HEK293 (cell line): ENCODE data around the gene FBXO3.

Source experiments
- CTCF ChIA-PET: fragments of 350-600 bp; formaldehyde crosslinking; extraction: SDS; loops from one replicate; lab custom pipeline; 2021; ENCODE audit warnings: antibody characterized with exemption; lab: Yijun Ruan, JAX
- POLR2A ChIA-PET: fragments of 300-600 bp; formaldehyde crosslinking; extraction: SDS; loops from one replicate; lab custom pipeline; 2020; ENCODE audit warnings: antibody characterized with exemption, inconsistent platforms; lab: Yijun Ruan, JAX
- H3K27ac ChIP-seq: fragments of 200-500 bp; sonication (Bioruptor generic); 2 replicates; pipeline ENCODE4 v1.5.1; 2014; ENCODE audit warnings: low read depth, low read length, control low read depth, inconsistent platforms; ENCODE audit errors: extremely low read depth
- H3K36me3 ChIP-seq, 2 experiments: fragments of 200-500 bp in 1 of 2; sonication (Bioruptor generic) in 1 of 2; 1 replicate in 1 of 2; 2 replicates in 1 of 2; pipeline ENCODE4 v1.5.1; 2014 to 2017; ENCODE audit warnings: inconsistent platforms in 2 of 2, low read length in 2 of 2; ENCODE audit not compliant: control insufficient read depth in 2 of 2, insufficient read depth in 1 of 2
- H3K4me1 ChIP-seq: fragments of 200-500 bp; sonication (Bioruptor generic); 2 replicates; pipeline ENCODE4 v1.5.1; 2014; ENCODE audit warnings: mild to moderate bottlenecking, low read length, inconsistent platforms; ENCODE audit not compliant: control insufficient read depth, insufficient read depth
- H3K4me3 ChIP-seq: 2 replicates; pipeline ENCODE4 v1.5.1; 2011; ENCODE audit warnings: low read depth, mild to moderate bottlenecking, control low read depth, low read length, moderate library complexity
- H3K9me3 ChIP-seq: fragments of 200-500 bp; sonication (Bioruptor generic); 2 replicates; pipeline ENCODE4 v1.5.1; 2014; ENCODE audit warnings: low read depth, low read length, inconsistent platforms; ENCODE audit not compliant: control insufficient read depth, insufficient read depth
- GLIS2 ChIP-seq: fragments of 450-650 bp; formaldehyde crosslinking; IDR thresholded peaks from 2 replicates; pipeline ENCODE4 v1.5.1; 2016; ENCODE audit warnings: missing biosample characterization, missing genetic modification characterization
- KLF1 ChIP-seq: fragments of 450-650 bp; formaldehyde crosslinking; IDR thresholded peaks from 2 replicates; pipeline ENCODE4 v1.5.1; 2016; ENCODE audit warnings: missing biosample characterization, missing genetic modification characterization
- SCRT1 ChIP-seq: fragments of 450-650 bp; formaldehyde crosslinking; IDR thresholded peaks from 2 replicates; pipeline ENCODE4 v1.5.1; 2016; ENCODE audit warnings: missing biosample characterization, missing genetic modification characterization, borderline replicate concordance
- SP3 ChIP-seq: fragments of 450-650 bp; formaldehyde crosslinking; IDR thresholded peaks from 2 replicates; pipeline ENCODE4 v1.5.1; 2016; ENCODE audit warnings: missing biosample characterization, missing genetic modification characterization
- YY1 ChIP-seq: fragments of 450-650 bp; formaldehyde crosslinking; IDR thresholded peaks from 2 replicates; pipeline ENCODE4 v1.5.1; 2018; ENCODE audit warnings: missing biosample characterization, missing genetic modification characterization
- ZBTB11 ChIP-seq: fragments of 450-650 bp; formaldehyde crosslinking; conservative IDR thresholded peaks from 2 replicates; pipeline ENCODE4 v1.5.1; 2016; ENCODE audit warnings: low read depth, missing biosample characterization, missing genetic modification characterization
- ZBTB8A ChIP-seq: fragments of 450-650 bp; formaldehyde crosslinking; IDR thresholded peaks from 2 replicates; pipeline ENCODE4 v1.5.1; 2016; ENCODE audit warnings: missing biosample characterization, missing genetic modification characterization
- ZEB2 ChIP-seq: fragments of 450-650 bp; formaldehyde crosslinking; IDR thresholded peaks from 2 replicates; pipeline ENCODE4 v1.5.1; 2016; ENCODE audit warnings: missing biosample characterization, missing genetic modification characterization
- ZNF2 ChIP-seq: fragments of 450-650 bp; formaldehyde crosslinking; IDR thresholded peaks from 2 replicates; pipeline ENCODE4 v1.5.1; 2016; ENCODE audit warnings: missing biosample characterization, missing genetic modification characterization
- ZNF202 ChIP-seq: fragments of 450-650 bp; formaldehyde crosslinking; IDR thresholded peaks from 2 replicates; pipeline ENCODE4 v1.5.1; 2016; ENCODE audit warnings: missing biosample characterization, missing genetic modification characterization, borderline replicate concordance
- ZNF292 ChIP-seq: fragments of 450-650 bp; formaldehyde crosslinking; IDR thresholded peaks from 2 replicates; pipeline ENCODE4 v1.5.1; 2016; ENCODE audit warnings: low read depth, missing biosample characterization, missing genetic modification characterization, borderline replicate concordance
- ZNF311 ChIP-seq: fragments of 450-650 bp; formaldehyde crosslinking; IDR thresholded peaks from 2 replicates; pipeline ENCODE4 v1.5.1; 2017; ENCODE audit warnings: missing biosample characterization, missing genetic modification characterization, borderline replicate concordance
- ZNF366 ChIP-seq: fragments of 450-650 bp; formaldehyde crosslinking; conservative IDR thresholded peaks from 2 replicates; pipeline ENCODE4 v1.5.1; 2016; ENCODE audit warnings: missing biosample characterization, missing genetic modification characterization
- ZNF423 ChIP-seq: fragments of 450-650 bp; formaldehyde crosslinking; IDR thresholded peaks from 2 replicates; pipeline ENCODE4 v1.5.1; 2016; ENCODE audit warnings: missing biosample characterization, missing genetic modification characterization
- ZNF426 ChIP-seq: fragments of 450-650 bp; formaldehyde crosslinking; IDR thresholded peaks from 2 replicates; pipeline ENCODE4 v1.5.1; 2017; ENCODE audit warnings: missing biosample characterization, missing genetic modification characterization, mild to moderate bottlenecking, inconsistent platforms, moderate library complexity
- ZNF830 ChIP-seq: fragments of 450-650 bp; IDR thresholded peaks from 2 replicates; pipeline ENCODE4 v1.5.0; 2018; ENCODE audit warnings: missing biosample characterization, missing genetic modification characterization, low read depth, mild to moderate bottlenecking, moderate library complexity
- TF ChIP-seq, protein P1 (sequence below): fragments of 450-650 bp; formaldehyde crosslinking; IDR thresholded peaks from 2 replicates; pipeline ENCODE4 v1.5.1; 2016; ENCODE audit warnings: missing biosample characterization, missing genetic modification characterization
- TF ChIP-seq, protein P2 (sequence below): fragments of 450-650 bp; formaldehyde crosslinking; IDR thresholded peaks from 2 replicates; pipeline ENCODE4 v1.5.1; 2016; ENCODE audit warnings: missing biosample characterization, missing genetic modification characterization
- TF ChIP-seq, protein P3 (sequence below): fragments of 450-650 bp; formaldehyde crosslinking; IDR thresholded peaks from 2 replicates; pipeline ENCODE4 v1.5.1; 2016; ENCODE audit warnings: missing biosample characterization, missing genetic modification characterization
- TF ChIP-seq, protein P4 (sequence below): fragments of 450-650 bp; formaldehyde crosslinking; IDR thresholded peaks from 2 replicates; pipeline ENCODE4 v1.5.0; 2017; ENCODE audit warnings: missing biosample characterization, missing genetic modification characterization, borderline replicate concordance
- TF ChIP-seq, protein P5 (sequence below): fragments of 450-650 bp; formaldehyde crosslinking; IDR thresholded peaks from 2 replicates; pipeline ENCODE4 v1.5.1; 2017; ENCODE audit warnings: missing biosample characterization, missing genetic modification characterization

The FBXO3 gene, protein sequence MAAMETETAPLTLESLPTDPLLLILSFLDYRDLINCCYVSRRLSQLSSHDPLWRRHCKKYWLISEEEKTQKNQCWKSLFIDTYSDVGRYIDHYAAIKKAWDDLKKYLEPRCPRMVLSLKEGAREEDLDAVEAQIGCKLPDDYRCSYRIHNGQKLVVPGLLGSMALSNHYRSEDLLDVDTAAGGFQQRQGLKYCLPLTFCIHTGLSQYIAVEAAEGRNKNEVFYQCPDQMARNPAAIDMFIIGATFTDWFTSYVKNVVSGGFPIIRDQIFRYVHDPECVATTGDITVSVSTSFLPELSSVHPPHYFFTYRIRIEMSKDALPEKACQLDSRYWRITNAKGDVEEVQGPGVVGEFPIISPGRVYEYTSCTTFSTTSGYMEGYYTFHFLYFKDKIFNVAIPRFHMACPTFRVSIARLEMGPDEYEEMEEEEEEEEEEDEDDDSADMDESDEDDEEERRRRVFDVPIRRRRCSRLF

GRCh38 chr11:33773987-33774735 is at the start of gene FBXO3:
FBXO3 (minus strand) TSS chr11:33774520; CDS start chr11:33774497, 23 bp downstream.
- H3K4me3 ChIP-seq, result peak within 1 kb of the TSS; percentile 97
- peaks cover 9% of the 10 kb centered on the region for H3K4me1 ChIP-seq
- peak within 1 kb of the TSS; percentile 35; the same call in 1 of the 2 replicates for H3K27ac ChIP-seq
- H3K36me3 ChIP-seq, result peaks cover 3 to 12% of the 10 kb centered on the region in 2 experiments; a peak in 1 of 3 replicates
- POLR2A ChIA-PET, result interaction anchor here (0.6 to 1.6 kb wide), 3 partner anchors 22 to 38 kb away, joined by 3 to 7 read pairs (median 5); partner anchors contain the start of gene CD59
- H3K9me3 ChIP-seq, result no peaks in the 10 kb centered on the region
- CTCF ChIA-PET, result interaction anchor here (0.5 to 1.3 kb wide), 3 partner anchors 30 to 84 kb away, joined by 4 to 7 read pairs (median 4); no protein-coding TSS in a partner anchor
- TF ChIP-seq ZNF202 (tag by site-specific recombination), result no peak
- TF ChIP-seq KLF1 (tag by site-specific recombination), result 0 out of 2 replicates have a peak, but pooled peaks have one; percentile 24
- no peak for TF ChIP-seq SCRT1 (tag by site-specific recombination)
- TF ChIP-seq ZEB2 (tag by site-specific recombination), result 0 out of 2 replicates have a peak, but pooled peaks have one; percentile 39
- TF ChIP-seq, protein P1, sequence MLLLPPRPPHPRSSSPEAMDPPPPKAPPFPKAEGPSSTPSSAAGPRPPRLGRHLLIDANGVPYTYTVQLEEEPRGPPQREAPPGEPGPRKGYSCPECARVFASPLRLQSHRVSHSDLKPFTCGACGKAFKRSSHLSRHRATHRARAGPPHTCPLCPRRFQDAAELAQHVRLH (tag by site-specific recombination), result no peak
- no peak for TF ChIP-seq ZNF426
- no peak for TF ChIP-seq ZNF2 (tag by site-specific recombination)
- TF ChIP-seq ZNF311, result no peak
- TF ChIP-seq ZBTB8A, result peak; percentile 65; the same call in 1 of the 2 replicates
- no peak for TF ChIP-seq ZNF366 (tag by site-specific recombination)
- peak; percentile 67 for TF ChIP-seq SP3 (tag by site-specific recombination)
- TF ChIP-seq ZBTB11 (tag by site-specific recombination), result peak; percentile 0; the same call in 1 of the 2 replicates
- TF ChIP-seq, protein P2, sequence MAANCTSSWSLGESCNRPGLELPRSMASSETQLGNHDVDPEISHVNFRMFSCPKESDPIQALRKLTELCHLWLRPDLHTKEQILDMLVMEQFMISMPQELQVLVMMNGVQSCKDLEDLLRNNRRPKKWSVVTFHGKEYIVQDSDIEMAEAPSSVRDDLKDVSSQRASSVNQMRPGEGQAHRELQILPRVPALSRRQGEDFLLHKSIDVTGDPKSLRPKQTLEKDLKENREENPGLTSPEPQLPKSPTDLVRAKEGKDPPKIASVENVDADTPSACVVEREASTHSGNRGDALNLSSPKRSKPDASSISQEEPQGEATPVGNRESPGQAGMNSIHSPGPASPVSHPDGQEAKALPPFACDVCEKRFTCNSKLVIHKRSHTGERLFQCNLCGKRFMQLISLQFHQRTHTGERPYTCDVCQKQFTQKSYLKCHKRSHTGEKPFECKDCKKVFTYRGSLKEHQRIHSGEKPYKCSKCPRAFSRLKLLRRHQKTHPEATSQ (tag by site-specific recombination), result no peak
- no peak for TF ChIP-seq ZNF830
- TF ChIP-seq ZNF423 (tag by site-specific recombination), result peak; percentile 70; the same call in 1 of the 2 replicates
- TF ChIP-seq, protein P3, sequence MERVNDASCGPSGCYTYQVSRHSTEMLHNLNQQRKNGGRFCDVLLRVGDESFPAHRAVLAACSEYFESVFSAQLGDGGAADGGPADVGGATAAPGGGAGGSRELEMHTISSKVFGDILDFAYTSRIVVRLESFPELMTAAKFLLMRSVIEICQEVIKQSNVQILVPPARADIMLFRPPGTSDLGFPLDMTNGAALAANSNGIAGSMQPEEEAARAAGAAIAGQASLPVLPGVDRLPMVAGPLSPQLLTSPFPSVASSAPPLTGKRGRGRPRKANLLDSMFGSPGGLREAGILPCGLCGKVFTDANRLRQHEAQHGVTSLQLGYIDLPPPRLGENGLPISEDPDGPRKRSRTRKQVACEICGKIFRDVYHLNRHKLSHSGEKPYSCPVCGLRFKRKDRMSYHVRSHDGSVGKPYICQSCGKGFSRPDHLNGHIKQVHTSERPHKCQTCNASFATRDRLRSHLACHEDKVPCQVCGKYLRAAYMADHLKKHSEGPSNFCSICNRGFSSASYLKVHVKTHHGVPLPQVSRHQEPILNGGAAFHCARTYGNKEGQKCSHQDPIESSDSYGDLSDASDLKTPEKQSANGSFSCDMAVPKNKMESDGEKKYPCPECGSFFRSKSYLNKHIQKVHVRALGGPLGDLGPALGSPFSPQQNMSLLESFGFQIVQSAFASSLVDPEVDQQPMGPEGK (tag by site-specific recombination), result peak; percentile 37
- peak; percentile 41; the same call in 1 of the 2 replicates for TF ChIP-seq YY1 (tag by site-specific recombination)
- TF ChIP-seq, protein P4, sequence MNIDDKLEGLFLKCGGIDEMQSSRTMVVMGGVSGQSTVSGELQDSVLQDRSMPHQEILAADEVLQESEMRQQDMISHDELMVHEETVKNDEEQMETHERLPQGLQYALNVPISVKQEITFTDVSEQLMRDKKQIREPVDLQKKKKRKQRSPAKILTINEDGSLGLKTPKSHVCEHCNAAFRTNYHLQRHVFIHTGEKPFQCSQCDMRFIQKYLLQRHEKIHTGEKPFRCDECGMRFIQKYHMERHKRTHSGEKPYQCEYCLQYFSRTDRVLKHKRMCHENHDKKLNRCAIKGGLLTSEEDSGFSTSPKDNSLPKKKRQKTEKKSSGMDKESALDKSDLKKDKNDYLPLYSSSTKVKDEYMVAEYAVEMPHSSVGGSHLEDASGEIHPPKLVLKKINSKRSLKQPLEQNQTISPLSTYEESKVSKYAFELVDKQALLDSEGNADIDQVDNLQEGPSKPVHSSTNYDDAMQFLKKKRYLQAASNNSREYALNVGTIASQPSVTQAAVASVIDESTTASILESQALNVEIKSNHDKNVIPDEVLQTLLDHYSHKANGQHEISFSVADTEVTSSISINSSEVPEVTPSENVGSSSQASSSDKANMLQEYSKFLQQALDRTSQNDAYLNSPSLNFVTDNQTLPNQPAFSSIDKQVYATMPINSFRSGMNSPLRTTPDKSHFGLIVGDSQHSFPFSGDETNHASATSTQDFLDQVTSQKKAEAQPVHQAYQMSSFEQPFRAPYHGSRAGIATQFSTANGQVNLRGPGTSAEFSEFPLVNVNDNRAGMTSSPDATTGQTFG (tag by site-specific recombination), result no peak
- TF ChIP-seq, protein P5, sequence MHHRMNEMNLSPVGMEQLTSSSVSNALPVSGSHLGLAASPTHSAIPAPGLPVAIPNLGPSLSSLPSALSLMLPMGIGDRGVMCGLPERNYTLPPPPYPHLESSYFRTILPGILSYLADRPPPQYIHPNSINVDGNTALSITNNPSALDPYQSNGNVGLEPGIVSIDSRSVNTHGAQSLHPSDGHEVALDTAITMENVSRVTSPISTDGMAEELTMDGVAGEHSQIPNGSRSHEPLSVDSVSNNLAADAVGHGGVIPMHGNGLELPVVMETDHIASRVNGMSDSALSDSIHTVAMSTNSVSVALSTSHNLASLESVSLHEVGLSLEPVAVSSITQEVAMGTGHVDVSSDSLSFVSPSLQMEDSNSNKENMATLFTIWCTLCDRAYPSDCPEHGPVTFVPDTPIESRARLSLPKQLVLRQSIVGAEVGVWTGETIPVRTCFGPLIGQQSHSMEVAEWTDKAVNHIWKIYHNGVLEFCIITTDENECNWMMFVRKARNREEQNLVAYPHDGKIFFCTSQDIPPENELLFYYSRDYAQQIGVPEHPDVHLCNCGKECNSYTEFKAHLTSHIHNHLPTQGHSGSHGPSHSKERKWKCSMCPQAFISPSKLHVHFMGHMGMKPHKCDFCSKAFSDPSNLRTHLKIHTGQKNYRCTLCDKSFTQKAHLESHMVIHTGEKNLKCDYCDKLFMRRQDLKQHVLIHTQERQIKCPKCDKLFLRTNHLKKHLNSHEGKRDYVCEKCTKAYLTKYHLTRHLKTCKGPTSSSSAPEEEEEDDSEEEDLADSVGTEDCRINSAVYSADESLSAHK (tag by site-specific recombination), result no peak
- TF ChIP-seq GLIS2 (tag by site-specific recombination), result peak; percentile 62; the same call in 1 of the 2 replicates
- no peak for TF ChIP-seq ZNF292
